ENCODE data around the gene HIPK2. TPM values are rescaled to one million over a fixed set of nuclear protein-coding genes. Genes with fewer than 3 reads are reported as not detected.

Gene HIPK2
- total RNA-seq, 1 experiment from 2014 or later = 3.0 TPM

- no peak for DNase-seq (ENCODE audit: low spot score)
Measured at GRCh38 chr7:139651308-139651707, 126.5 kb downstream of the HIPK2 start.

DNA sequence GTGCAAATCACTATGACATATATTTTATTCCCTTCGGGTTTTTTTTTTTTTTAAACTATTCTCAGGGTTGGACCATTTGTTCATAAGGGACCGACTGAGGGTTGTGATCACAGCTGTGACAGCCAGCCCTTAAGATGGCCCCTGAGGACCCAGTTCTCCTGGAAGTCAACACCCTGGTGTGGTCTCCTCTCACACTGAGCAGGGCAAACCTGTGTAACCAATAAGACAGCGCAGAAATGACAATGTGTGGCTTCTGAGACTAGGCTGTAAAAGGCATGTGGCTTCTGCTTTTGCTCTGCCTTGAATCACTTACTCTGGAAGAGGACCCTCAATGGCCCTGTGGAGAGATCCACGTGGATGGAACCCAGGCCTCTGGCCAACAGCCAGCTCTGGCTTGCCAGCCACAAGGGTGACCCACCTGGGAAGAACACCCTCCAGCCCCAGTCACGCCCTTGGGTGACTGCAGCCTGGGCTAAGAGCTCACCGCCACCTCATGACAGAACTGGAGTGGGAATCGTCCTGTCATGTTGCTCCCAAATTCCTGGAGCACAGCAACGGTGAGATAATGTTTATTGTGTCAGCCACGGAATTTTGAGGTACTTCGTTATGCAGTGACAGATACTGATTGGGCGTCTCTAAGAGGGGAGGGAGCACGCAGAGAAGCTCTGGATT, 127.2 kb downstream of the HIPK2 start:
- DNase-seq (ENCODE audit: low spot score) = no peak

- DNase-seq (ENCODE audit: low spot score) = no peak
Measured at GRCh38 chr7:139648941-139649425, 128.8 kb downstream of the HIPK2 start.

GRCh38 chr7:139648391-139648861, 129.4 kb downstream of the HIPK2 start:
- DNase-seq (ENCODE audit: low spot score) = no peak

GRCh38 chr7:139647814-139648390, 129.9 kb downstream of the HIPK2 start:
- DNase-seq (ENCODE audit: low spot score) = no peak

DNA sequence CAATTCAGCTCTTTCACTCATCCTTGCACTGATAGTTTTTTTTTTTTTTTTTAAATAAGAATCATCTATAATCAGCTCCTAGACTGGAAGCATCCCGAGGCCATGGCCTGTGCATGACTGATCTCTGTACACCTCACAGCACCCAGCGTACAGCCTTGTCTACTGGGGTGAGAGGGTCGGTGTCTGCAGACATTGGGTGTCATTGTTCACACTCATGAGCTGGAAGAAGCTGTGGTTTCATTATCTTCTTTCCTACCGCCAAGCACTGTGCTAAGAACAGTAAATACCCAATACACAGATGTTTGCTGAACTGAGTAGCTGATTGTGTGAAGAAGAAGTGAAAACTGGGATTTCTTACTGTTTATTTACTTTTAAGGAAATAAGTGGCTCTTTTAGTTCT, 130.7 kb downstream of the HIPK2 start:
- DNase-seq (ENCODE audit: low spot score) = no peak

DNA sequence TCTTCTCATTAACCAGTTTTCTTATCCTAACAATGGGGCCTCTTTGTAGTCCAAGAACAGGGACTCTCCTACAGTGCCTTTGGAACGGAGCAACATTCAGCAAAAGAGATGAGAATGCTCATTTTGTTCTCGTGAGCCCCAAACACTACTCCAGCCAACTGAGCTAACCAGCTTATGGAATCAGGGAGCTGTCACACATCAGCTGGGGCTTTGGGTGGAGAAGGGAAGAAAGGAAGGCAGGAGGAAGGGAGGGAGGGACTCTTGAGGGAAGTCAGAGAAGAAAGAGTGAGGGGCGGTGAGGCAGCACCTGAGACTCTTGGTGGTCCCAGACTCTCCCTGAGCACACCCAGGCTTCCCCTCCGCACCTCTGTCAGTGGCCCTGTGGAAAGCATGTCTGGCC, 131.2 kb downstream of the HIPK2 start:
- DNase-seq (ENCODE audit: low spot score) = no peak

DNA sequence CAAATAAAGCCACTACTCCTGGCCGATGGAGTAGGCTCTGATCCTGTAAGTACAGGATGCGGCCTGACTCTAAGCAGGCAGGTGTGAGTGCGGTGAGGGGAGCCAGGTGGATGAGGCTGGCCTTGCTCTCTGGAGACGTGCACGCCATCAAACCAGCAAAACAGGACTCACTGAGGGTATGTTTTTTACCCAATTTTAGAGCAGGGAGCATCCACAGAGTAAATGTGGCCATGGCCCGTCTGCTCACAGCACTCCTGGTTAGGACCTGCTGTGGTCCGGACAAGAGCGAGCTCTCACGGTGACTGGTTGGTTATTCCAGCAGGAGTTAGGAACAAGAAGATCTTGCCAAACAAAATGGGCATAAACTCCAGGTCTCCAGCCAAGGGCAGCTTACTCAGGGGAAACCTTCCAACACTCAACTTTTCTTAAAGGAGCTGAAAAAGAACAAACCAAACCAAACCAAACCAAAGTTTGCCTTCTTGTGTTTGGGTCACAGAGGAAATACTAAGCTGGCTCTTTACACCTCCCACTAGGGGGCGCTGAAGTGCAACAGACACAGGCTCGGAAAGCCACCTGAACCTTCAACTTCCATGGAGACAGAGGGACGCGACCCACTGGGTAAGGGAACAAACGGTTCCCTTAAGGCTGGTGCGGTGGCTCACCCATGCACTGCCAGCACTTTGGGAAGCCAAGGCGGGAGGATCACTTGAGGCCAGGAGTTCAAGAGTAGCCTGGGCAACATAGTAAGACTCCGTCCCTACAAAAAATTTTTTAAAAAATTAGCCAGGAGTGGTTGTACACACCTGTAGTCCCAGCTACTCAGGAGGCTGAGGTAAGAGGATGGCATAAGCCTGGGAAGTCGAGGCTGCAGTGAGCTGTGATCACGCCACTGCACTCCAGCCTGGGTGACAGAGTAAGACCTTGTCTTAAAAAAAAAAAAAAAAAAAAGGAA, 131.9 kb downstream of the HIPK2 start:
- DNase-seq (ENCODE audit: low spot score) = peak; percentile 92

DNA sequence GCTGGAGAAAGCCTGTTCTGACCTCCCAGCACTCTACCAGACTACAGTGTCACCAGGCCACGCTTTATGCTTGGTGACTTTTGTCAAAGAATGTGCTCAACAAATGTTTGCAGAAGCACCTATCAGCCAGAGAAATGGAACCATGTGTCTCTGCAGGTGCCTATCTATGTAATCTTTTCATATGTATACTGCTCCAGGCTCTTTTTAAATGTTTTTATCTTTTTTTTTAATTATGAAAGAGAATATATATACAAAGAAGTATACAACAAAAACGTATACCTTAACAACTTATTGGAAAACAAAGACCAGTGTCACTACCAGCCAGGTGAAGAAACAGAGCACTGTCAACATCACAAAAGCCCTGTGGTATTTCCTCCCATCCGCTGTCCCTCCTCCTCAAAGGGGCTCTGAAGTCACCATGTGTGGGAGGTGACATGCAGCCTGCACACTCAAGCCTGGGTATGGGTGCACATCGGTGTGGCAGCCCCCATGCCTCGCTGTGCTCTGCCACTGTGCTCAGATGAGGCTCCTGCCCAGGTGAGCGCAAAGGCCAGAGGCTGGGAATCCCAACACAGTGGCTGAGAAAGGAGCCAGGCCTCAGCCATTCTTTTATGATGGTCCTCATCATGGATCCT, 133.7 kb downstream of the HIPK2 start:
- no peak for DNase-seq (ENCODE audit: low spot score)

- DNase-seq (ENCODE audit: low spot score) = no peak
Measured at GRCh38 chr7:139642283-139642682, 135.5 kb downstream of the HIPK2 start.

- no peak for DNase-seq (ENCODE audit: low spot score)
Measured at GRCh38 chr7:139641337-139641992, 136.3 kb downstream of the HIPK2 start.

DNA sequence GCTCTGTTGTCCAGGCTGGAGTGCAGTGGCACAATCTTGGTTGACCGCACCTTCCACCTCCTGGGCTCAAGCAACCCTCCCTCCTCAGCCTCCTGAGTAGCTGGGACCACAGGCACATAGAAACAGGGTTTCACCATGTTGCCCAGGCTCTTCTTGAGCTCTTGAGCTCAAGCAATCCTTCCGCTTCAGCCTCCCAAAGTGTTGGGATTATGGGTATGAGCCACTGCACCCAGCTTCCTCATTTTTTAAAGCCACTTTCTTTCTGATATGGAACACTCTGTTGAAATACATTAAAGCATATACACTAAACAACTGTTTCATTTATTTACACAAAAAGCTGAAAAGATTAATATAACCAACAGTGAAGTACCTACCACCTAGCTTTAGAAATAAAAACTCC, 137.1 kb downstream of the HIPK2 start:
- DNase-seq (ENCODE audit: low spot score) = no peak

DNA sequence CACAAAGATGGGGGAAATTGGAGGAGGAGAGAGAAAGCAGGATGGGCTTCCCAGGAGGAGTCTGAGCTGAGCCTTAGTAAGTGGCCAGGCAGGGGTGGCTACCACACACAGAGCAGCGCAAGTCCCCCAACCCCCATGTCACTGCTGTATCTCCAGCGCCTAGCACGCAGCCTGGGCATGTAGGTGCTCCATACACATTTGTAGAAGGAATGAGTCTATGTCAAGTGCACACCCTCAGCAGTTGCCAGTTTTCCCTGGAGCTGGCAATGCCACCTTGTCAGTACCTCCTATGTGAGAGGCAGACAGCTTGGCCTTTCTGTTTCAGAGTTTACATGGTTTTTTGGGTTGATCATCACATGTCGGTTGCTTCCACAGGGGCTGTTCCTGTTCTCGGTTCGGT, 138.2 kb downstream of the HIPK2 start:
- no peak for DNase-seq (ENCODE audit: low spot score)

DNA sequence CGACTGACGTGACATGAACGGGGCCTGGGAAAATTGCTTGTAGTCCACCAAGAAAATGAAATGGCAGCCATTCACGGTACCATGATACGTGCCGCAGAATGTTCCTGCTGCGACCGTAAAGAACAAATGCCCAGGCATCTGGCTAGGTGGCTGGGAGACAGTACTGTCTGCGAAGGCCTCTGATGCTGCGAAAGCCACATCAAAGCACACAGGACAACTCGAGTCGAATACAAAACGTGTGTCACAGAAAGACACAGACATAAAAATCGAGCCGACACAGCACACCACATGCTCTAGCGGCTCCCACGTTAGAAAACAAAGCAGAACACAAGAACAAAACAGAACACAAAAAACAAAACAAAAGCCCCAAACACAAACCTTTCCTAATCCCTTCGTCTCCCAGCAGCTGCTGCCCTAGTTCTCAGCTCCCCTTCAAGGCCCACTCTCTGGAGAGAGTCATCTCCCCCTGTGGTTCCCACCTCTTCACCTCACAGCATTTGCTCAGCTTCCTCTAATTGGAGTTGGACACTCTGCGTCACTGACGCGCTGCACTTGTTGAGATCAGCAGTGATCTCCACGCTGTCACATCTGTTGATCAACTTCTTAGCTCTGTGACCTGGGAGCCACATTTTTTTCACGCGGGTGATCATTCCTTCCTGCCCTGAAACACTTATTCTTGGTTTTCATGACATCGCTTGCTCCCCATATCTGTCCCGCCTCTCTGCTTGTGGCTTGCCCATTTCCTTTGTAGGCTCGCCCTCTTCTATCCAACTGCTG, 142.1 kb downstream of the HIPK2 start:
- no peak for DNase-seq (ENCODE audit: low spot score)

DNA sequence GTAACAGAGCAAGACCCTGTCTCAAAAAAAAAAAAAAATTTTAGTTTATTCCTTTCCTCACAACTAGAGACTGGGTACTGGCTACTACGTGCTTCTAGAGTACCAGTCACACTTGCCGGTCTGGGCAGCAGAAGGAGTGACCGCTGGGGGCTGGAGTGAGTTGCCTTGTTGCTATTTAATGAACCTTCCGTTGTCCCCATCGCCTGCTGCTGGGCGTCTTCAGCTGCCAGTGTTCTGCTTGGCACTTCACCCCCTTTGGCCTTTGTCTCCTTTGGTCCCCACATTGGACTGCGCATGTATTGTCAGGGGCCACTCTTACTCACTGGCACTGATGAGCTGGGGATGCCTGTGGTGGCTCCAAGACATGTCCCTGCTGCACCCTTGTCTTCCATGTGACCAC, 143.7 kb downstream of the HIPK2 start:
- no peak for DNase-seq (ENCODE audit: low spot score)

- DNase-seq (ENCODE audit: low spot score) = no peak
Measured at GRCh38 chr7:139631520-139632031, 146.2 kb downstream of the HIPK2 start.

GRCh38 chr7:139630643-139631519, 146.9 kb downstream of the HIPK2 start:
- DNase-seq (ENCODE audit: low spot score) = no peak

DNA sequence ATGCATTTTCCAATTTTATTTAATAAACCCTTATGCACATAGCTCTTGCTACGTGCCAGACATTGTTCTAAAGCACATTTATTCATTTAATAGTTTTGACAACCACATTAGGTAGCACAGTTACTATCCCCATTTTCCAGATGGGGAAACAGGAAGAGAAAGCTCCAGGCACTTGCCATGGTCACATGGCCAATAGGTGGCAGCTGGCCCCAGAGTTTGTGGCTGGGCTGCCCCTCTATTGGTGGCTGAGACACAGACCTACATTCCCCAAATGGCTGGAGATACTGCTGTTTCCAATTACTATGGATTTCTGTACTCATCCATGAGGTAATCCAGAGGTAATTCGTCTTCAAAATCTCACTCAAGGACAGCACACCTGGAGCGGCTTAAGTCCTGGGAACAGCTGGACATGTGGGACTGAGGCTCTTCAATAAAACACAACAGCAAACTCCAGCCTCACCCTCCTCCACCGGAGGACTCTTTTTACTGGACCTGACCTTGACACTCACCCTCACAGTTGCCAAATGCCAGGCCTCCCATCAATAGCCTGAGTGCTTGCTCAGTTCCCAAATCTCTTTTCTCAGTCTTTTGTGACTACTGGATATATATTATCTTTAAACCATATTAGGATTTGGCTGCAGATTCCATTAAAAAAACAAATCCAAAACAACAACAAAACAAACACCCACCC, 148.3 kb downstream of the HIPK2 start:
- no peak for DNase-seq (ENCODE audit: low spot score)

- DNase-seq (ENCODE audit: low spot score) = no peak
Measured at GRCh38 chr7:139627831-139628230, 150.0 kb downstream of the HIPK2 start.

Measured in HT-29 (cell line).